Measurements from ENCODE around the gene PTPMT1.
"Not testable (repeated sequence)": the region's sequence is repeated elsewhere in the genome, so short reads cannot be mapped to it uniquely, and the experiment has no call there.

PTPMT1 gene

DNA sequence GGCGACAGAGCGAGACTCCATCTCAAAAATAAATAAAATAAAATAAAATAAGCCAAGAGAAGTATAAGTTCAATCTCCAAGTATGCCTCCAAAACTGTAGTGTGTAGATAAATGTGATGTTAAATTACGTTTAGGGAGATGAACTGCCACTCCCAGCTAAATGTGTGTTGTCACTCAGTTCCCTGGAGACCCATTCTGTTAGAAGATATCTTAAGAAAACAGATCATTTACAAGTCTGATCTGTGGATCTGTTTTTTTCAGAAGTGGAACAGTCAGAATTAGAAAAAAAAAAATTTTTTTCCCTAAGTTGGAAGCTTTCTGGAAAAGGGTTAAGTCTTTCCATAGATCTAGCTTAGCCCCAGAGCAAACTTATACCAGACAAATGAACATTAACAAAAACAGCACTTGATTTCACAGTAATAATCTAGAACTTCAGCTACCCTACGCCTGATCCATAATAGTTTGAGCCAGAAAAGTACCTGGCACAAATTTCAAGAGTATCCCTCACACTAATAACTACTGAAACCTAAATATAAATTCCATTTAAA is 30.6 kb upstream of the PTPMT1 start:
- no peak for TF ChIP-seq ZNF274 (IDR thresholded peaks at IDR 0.05; ENCODE audit: low read depth, low read length)
- no peak overlapping the region for H3K4me3 ChIP-seq (ENCODE audit: low read length)

DNA sequence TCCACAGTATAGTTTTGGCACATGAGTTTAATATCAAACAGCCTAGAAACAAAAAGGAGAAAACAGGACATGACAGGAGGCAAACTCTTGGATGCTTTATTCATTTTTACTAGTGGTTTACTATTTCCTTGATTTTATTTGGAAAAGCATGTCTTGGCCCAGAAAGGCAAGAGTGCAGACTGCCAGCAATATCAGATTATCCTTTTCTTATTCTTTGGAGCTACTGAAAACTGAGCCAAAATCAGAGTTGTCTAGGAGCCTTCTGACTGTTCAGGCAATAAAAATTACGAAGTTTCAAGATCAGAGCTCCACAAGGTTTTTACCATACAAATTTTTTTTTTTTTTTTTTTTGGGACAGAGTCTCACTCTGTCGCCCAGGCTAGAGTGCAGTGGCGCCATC is 28.5 kb upstream of the PTPMT1 start:
- TF ChIP-seq ZNF274 (IDR thresholded peaks at IDR 0.05; ENCODE audit: low read depth, low read length) = no peak
- H3K4me3 ChIP-seq (ENCODE audit: low read length) = no peak overlapping the region

DNA sequence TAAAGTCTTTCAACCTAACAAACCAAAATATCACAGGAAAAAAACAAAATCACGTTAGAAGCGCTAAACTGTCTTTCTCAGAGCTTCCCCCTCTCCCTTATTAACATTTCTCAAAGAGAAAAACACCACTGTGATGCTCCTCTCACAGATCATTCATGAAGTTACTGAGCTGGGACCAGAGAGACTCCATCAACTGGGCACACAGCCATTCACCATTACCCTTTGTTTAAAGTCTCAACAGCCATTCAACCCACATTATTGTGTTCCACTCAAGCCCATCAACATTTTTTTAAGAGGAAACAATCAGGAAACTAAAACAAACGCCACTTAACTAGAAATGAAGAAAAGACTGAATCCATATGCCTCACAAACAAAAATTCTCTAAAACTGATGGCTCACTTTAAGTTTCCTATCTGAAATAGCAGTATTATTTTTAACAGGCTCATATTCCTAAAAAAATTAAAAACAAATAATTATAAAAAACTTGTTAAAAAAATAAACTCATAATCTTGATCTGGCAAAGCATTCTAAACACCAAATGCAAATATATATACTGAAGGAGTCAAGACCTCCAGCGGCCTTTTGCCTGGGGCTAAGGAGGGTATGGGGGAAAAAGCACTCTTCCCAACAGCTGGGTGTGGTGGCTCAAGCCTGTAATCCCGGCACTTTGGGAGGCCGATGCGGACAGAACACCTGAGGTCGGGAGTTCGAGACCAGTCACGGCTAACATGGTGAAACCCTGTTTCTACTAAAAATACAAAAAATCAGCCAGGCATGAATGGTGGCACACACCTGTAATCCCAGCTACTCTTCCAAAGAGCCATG is 26.4 kb upstream of the PTPMT1 start:
- no peak overlapping the region for H3K4me3 ChIP-seq (ENCODE audit: low read length)
- no peak for TF ChIP-seq ZNF274 (IDR thresholded peaks at IDR 0.05; ENCODE audit: low read depth, low read length)

DNA sequence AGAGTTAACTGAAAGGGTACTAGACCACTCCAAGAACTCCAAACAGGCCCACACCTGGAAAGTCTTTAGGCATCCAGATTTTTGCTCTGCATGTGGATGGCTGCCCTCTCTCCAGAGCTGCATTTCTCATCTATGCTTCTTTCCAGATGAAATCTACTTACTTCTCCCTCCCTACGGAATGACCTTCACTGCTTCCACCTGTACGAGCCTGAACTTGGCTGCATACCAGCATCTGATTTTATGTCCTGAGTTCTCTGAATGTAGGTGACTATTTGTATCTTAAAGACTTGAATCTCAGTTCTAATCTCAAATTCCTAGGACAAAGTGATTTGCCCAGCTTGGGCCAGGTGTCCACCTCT is 25.7 kb upstream of the PTPMT1 start:
- TF ChIP-seq ZNF274 (IDR thresholded peaks at IDR 0.05; ENCODE audit: low read depth, low read length) = no peak
- H3K4me3 ChIP-seq (ENCODE audit: low read length) = no peak overlapping the region

DNA sequence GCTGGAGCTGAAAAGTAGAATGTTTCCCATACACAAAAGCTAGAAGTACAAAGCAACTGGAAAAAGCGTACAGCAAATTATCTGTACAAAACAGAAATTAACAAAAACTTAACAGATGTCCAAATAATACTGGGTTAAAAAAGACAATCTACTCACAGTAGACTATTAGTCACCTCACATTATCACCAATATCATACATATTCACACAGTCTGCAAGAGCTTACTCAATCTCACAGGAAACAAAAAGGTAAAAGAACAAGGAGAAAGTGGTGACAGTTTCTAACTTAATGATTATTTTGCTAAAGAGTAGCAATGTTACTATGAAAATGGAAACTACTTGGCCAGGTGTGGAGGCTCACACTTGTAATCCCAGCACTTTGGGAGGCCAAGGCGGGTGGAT is 24.3 kb upstream of the PTPMT1 start:
- no peak for TF ChIP-seq ZNF274 (IDR thresholded peaks at IDR 0.05; ENCODE audit: low read depth, low read length)
- no peak overlapping the region for H3K4me3 ChIP-seq (ENCODE audit: low read length)

DNA sequence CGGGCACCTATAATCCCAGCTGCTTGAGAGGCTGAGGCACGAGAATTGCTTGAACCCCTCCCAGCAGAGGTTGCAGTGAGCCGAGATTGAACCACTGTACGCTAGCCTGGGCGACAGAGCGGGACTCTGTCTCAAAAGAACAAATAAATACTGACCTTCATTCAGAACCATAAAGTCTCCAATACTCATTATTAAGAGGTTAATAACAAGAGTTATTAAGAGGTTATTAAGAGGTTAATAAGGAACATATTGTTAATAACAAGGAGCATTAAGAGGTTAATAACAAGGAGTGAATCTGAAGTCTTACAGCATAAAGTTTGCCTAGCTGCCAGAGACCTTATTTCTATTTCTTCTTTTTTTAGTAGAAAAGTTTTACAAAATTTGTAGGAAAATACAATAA is 20.1 kb upstream of the PTPMT1 start:
- no peak overlapping the region for H3K4me3 ChIP-seq (ENCODE audit: low read length)
- TF ChIP-seq ZNF274 (IDR thresholded peaks at IDR 0.05; ENCODE audit: low read depth, low read length) = no peak

DNA sequence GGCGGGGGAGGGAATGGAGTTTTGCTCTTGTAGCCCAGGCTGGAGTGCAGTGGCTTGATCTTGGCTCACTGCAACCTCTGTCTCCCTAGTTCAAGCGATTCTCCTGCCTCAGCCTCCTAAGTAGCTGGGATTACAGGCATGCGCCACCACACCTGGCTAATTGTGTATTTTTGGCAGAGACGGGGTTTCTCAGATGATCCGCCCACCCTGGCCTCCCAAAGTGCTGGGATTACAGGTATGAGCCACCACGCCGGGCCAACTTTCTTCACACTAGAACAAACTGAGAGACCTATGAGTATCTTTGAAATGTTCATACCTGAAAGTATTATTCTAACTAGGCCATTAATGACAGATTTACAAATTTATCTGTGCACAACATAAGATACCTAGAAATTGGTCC is 19.1 kb upstream of the PTPMT1 start:
- not testable (repeated sequence) for H3K4me3 ChIP-seq (ENCODE audit: low read length)

DNA sequence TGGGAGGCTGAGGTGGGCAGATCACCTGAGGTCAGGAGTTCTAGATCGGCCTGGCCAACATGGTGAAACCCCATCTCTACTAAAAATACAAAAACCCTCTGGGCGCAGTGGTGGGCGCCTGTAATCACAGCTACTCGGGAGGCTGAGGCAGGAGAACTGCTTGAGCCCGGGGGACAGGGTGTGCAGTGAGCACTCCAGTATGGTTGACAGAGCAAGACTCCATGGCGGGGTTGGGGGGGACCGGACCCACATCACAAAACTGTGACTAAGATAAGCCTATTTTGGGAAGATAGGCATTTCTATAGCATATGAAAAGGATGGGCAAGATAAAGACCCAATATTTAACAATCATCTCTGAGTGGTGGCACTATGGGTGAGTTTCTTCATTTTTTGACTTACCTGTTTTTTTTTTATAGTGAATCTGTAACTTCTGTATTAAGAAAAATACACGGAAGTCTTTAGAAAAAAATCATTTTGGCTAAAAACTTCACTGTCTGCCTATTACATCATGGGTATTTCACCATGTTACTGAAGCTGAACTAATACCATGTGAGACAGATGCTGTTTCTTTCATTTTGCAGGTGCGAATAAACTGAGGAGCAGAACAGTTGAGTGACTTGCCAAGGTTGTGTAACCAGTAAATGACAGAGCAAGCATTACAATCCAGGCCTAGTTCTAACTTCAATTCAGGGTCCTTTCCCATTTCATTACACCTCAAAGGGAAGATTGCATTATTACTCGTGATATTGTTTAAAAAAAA is 14.9 kb upstream of the PTPMT1 start:
- TF ChIP-seq ZNF274 (IDR thresholded peaks at IDR 0.05; ENCODE audit: low read depth, low read length) = no peak
- no peak overlapping the region for H3K4me3 ChIP-seq (ENCODE audit: low read length)

DNA sequence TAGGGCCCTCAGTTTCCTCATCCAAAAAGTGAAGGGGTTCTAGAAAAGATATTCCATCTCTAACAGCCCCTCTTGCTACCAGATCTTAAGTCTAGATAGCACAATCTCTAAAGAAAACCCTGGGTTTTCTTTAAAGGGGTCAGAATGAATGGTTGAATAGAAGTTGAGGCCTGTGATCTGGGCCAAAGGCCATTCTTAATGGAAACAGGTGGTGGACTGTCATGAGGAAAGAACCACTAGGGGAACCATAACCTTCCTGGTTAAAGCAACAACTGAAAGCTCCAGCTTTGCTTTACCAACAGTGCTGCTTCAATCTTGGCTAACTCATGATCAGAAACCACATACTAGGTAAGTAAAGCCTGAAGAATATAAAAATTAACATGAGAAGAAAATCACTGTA is 14.3 kb upstream of the PTPMT1 start:
- peak overlapping the region; percentile 78 for H3K4me3 ChIP-seq (ENCODE audit: low read length)
- no peak for TF ChIP-seq ZNF274 (IDR thresholded peaks at IDR 0.05; ENCODE audit: low read depth, low read length)

DNA sequence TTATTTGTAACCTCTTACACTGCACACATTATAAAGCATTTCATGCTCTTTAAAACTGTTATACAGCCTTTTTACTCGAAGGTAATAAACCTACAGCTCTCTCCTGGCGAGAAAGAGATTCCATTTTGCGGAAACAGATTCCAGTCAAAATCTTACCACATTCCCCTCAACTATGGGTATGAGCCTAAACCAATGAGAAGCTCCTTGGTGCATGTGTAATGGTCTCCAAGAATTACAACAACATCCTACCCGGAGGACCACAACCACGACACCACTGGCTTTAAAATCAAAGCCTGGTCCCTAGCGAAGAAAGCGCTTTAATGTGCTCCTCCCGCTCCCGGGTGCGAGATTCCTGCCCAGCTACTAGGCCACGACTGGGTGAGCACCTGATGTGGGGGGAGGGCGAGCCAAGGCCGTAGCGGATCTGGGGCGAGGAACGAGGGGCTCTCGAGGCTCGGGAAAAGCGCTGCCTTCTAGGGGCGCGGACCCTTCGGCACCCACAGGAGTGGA is 13.3 kb upstream of the PTPMT1 start:
- H3K4me3 ChIP-seq (ENCODE audit: low read length) = peak overlapping the region; percentile 78
- no peak for TF ChIP-seq ZNF274 (IDR thresholded peaks at IDR 0.05; ENCODE audit: low read depth, low read length)

DNA sequence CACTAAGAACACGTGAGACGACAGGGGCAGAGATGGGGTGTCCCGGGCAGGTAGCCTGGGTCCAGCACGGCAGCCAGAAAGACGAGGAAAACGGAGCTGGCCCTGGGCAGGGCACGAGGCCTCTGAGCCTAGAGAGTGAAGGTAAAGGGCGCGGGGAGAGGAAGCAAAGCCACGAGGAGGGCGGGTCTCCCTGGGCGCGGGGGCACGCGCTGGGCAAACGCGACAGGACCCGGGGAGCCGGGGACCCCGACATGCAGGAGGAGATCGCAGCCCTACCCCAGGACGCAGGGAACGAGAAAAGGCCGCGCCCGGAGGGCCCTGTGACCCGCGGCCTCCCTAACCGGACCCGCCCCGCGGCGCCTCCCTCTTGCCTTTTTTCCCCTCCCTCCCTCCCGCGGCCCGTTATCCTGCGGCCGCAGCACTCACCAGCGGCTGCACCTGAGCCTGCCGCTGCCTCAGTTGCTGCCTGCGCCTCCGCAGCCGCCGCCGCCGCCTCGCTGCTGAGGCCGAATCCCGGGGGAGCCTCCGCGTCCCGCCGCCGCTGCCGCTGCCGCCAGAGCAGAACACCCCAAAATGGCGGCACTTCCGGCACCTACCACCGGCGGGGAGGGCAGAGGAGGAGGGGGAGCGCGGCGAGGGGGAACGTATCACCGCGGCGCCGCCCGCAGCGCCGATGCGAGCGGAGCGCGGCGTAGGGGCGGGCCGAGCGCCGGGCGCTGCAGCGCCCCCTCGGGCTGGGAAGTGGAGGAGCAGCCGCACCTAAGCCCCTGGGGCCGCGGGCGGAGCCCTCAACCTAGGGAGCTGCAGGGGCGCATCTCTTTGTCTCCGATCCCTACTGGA is 12.6 kb upstream of the PTPMT1 start, which contains the start of gene CELF1:
Gene CELF1 (minus strand): TSS at position 567 of the 840 bp plus-strand sequence. CDS start 53,609 bp downstream, outside the sequence.
- peak within 1 kb of the TSS; percentile 78 for H3K4me3 ChIP-seq (ENCODE audit: low read length)
- TF ChIP-seq ZNF274 (IDR thresholded peaks at IDR 0.05; ENCODE audit: low read depth, low read length) = no peak

DNA sequence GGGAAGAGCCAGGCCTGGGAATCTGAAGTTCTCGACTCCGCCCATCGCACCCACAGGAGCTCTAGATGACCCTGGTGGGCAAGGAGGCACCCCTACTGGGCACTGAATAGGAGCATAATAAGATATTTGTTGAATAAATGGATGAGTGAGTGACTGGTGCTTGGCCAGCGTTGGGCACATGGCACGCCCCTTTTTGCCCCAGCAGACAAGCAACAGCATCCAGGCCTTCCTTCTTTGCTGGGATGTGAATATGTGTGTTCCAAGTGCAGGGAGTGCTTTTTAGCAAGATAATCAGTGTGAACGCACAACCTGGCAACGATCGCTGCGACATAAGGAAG is 12.0 kb upstream of the PTPMT1 start:
- peak overlapping the region; percentile 61; the same call in 1 of the 2 replicates for H3K4me3 ChIP-seq (ENCODE audit: low read length)
- TF ChIP-seq ZNF274 (IDR thresholded peaks at IDR 0.05; ENCODE audit: low read depth, low read length) = no peak

DNA sequence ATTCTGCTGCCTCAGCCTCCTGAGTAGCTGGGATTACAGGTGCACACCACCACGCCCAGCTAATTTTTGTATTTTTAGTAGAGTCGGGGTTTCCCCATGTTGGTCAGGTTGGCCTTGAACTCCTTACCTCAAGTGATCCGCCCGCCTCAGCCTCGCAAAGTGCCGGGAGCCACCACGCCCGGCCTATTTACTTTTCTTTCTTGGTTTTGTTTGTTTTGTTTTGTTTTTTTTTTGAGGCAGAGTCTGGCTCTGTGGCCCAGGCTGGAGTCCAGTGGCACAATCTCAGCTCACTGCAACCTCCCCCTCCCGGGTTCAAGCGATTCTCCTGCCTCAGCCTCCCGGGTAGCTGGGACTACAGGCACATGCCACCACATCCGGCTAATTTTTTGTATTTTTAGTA is 8.4 kb upstream of the PTPMT1 start:
- H3K4me3 ChIP-seq (ENCODE audit: low read length) = not testable (repeated sequence)

DNA sequence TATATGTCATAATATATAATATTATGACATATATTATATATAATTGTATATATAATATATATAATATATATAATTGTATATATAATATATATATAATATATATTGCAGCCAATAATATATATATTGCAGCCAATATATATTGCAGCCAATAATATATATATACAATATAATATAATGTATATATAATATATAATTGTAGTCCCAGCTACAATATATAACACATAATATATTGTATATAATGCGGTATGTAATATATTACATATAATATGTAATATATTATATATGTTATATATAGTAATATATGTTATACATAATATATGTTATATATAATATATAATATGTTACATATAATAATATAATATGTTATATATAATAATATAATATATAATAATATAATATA is 6.7 kb upstream of the PTPMT1 start:
- H3K4me3 ChIP-seq (ENCODE audit: low read length) = no peak overlapping the region
- no peak for TF ChIP-seq ZNF274 (IDR thresholded peaks at IDR 0.05; ENCODE audit: low read depth, low read length)
